HG03457 (cell line): ENCODE data around the gene MSL3B.

Experiments used
- ATAC-seq: cut with Tn5 transposase; IDR thresholded peaks from one replicate; pipeline ENCODE4 v1.9.1; 2021; ENCODE audit warnings: moderate number of reproducible peaks; ENCODE audit not compliant: unreplicated experiment

The MSL3B gene

DNA sequence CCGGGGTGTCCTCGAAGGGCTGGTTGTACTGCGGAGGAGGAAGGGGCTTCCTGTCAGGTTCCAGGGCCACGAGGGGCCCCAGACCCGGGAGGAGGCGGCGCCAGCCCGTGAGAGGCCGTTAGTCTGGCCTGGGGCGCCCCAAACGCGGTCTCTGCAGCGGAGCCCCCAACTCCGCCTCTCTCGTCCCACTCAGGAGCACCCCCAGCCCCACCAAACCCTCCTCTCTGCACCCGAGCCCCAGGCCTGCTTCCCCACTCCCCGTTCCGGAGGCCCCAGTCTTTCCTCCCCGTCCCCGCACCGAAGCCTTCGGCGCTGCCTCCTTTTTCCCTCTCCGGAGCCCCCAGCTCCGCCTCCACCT, 14.3 kb downstream of the MSL3B start:
- peak; percentile 3 for ATAC-seq

- ATAC-seq = no peak
Measured at GRCh38 chr2:233853353-233853752, 14.8 kb downstream of the MSL3B start.

- no peak for ATAC-seq
Measured at GRCh38 chr2:233852056-233852455, 16.1 kb downstream of the MSL3B start.

GRCh38 chr2:233851169-233851568, 17.0 kb downstream of the MSL3B start:
- ATAC-seq = no peak

DNA sequence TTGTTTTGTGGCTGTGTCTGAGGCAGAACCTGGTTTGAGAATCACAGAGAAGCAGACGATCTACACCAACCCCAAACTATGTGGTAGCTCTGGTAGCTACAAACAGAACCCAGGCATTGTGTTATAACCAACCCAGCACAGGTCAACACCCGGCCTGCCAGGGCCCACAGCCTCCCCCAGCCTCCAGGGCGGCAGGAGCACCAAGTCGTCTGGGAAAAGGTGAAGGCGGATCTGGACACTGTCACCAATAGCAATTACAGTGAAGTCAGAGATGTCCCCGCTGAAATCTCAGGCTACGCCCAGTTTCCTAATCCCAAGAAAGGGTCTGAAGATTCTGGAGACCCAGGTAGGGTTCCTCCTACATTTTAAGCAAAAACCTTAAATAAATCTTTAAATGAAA, 17.4 kb downstream of the MSL3B start:
- no peak for ATAC-seq

GRCh38 chr2:233849607-233850271, 18.4 kb downstream of the MSL3B start:
- no peak for ATAC-seq

DNA sequence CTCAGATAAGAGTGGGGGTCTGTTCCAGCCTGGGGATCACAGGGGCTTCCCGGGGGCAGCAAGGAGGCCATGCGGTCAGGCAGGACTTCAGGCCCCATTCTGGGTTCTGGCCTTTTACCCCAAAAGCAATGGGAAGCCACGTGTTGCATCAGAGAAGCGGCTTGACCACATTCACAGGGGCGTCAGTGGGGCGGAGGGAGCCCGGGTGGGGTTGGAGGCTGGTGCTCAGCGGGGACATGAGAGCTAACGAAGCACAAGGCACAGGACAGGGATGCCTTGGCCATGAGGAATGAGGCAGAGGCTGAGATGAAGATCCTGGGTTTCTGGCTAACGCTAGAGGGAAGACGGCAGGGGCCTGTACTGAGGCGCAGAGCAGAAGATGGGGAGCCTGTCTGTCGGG, 19.9 kb downstream of the MSL3B start:
- ATAC-seq = no peak

DNA sequence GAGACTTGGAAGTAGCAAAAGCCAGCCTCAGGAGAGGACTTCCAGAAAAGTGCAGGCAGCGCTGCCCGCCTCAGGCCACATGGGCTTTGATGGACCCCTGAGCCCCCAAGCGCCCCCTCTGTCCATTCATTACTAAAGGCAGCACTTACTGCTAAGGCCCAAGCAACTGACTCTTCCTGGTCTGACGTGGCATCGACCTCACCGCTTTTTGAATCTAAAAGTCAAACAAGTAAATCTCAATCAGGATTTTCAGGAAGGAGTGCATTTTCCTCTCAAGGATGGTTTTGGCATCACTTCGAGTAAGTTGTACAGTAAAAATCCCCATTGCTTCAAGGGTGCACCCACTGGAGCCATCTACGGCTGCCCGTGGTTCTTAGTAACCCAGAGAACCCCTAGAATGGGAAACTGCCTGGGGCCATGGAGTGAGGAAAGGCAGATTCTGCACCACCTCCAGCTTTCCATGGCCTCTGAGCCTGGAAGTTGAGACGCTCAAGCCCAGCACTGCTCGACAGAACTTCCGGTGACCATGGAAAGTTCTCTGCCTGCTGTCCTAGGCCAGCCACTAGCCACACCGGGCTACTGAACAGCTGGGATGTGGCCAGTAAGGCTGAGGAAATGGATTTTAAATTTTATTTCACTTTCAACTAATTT, 20.8 kb downstream of the MSL3B start:
- no peak for ATAC-seq

DNA sequence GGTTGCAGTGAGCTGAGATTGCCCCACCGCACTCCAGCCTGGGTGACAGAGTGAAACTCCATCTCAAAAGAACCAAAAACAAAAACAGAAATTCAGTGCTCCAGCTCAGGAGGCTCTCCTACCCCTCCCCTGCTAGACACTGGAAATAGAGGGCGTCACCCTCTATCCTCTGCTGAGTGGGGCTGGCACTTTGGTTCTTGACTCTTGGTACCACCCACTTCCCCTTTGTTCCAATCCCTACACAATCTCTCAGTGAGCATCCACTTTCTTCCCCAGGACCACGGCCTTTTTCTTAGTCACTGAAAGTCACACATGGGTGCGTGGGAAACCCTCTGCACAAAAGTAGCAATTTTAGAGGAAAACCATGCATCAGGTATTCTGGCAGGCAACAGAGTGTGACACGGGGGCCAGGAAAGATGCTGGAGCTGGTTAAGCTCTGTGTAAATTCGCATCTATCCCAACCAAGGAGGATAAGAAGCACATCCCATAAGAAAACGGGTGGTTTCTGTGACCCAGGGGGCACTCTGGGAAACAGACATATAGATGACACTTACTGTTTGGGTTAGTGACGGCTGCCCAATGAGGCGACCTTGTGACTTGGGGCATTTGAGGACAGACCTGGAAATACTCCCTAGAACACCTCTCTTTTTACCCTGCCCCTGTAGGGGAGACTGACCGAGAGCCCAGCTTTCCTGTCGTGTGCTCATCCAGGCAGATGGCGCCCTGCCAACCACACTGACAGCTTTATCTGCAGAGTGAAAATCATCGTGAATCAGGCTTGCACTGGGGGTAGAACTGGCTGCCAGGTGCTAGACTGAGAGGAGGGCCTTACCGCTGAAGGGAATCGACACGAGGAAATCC, 21.6 kb downstream of the MSL3B start:
- ATAC-seq = no peak

- no peak for ATAC-seq
Measured at GRCh38 chr2:233845301-233846060, 22.7 kb downstream of the MSL3B start.

GRCh38 chr2:233844836-233845235, 23.4 kb downstream of the MSL3B start:
- no peak for ATAC-seq

DNA sequence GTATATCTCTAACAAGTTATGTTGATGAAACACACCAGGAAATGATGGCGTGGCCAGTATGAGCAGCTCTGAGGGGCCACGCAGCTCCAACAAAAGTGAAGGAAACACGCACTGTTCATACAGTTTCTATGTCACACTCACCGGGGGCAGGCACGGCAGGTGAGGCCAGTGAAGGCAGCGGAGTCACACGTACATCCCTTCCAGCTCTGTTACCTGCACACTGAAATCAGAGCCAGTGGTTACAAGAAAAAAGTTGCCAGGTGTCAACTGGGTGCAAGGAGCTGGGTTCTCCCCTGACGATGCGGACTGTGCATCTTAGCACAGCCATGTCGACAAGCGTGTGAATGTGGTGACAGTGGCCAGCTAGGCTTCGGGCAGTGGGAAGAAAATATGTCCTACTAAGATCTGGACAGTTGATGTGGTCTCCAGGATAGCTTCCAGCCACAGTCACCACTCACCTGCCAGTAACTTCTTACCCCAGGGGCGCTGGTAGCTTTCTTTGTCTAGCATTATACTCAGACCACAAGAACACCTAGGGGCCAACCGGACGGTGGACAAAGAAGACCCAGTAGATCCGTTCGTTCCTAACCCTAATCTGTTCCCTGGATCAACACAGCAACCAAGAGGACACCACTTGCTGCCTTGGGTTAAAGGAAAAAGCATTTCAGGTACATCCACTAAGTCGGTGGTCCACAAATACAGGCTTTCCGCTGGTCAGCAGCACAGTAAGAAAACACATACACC, 23.9 kb downstream of the MSL3B start:
- ATAC-seq = no peak

DNA sequence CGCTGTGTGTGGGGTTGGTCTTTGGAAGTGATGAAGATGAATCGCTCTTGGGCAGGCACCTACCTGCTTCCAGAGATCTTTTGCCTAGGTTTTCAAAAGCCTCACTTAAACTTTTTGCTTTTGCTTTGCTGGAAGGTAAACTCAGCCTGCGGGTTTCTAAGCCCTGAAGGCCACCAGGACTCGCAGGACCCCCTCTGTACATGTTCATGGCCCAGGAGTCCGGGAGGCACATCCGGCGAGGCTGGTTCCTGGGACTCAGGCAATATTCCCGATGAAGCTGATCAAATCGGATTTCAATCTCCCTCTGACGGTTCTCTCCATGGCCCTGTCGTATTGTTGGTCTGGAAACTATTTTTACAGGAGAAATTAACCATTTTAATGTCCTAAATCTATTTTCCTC, 27.0 kb downstream of the MSL3B start:
- ATAC-seq = no peak

- ATAC-seq = no peak
Measured at GRCh38 chr2:233840520-233840919, 27.7 kb downstream of the MSL3B start.

DNA sequence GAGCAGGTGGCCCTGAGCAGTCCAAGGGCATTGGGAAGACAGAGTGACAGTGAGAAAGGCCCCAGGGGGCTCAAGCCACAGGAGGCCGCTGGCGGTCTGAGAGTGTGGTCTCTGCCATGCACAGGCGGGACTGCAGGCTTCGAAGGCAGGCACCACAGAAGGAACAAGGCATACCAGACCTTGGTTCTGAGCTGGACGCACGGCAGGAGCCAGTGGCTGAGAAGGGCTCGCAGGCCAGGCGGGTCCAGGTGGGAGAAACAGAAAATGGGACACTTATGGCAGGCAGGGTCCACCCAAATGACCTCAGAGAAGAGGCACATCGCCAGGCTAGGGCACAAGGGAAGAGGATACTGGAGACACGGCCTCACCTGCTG, 28.8 kb downstream of the MSL3B start:
- no peak for ATAC-seq

GRCh38 chr2:233838726-233839446, 29.3 kb downstream of the MSL3B start:
- ATAC-seq = no peak

DNA sequence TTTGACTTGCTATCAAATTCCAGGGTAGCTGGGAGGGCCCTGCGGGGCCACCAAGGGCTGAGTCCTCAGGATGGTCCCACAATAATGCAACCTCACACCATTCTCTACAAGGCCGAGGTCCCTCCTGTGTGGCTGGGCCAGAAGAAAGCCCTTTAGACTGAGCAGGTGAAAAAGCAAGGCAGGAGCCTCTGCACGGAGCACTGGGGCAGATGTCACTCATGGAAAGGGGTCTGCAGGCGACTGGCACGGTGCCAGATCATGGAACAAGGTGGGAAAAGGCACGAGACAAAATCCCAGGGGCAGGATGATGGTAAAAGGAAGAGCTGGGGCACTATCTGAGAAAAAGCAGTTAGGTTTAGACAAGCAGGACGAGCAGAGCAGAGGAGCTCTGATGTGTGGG, 29.9 kb downstream of the MSL3B start:
- ATAC-seq = no peak

- ATAC-seq = no peak
Measured at GRCh38 chr2:233837694-233838229, 30.4 kb downstream of the MSL3B start.

- ATAC-seq = no peak
Measured at GRCh38 chr2:233836359-233836758, 31.8 kb downstream of the MSL3B start.
